Ectodermal cell (in vitro differentiated cells): Measurements from ENCODE around the gene SEMA6C.

Source experiments
- H3K27ac ChIP-seq: 2 replicates; pipeline ENCODE4 v1.7.0; 2013; ENCODE audit warnings: mild to moderate bottlenecking, low read depth, low read length; ENCODE audit not compliant: insufficient read depth, poor library complexity, severe bottlenecking
- H3K27me3 ChIP-seq: 2 replicates; pipeline ENCODE4 v1.7.0; 2013; ENCODE audit warnings: mild to moderate bottlenecking, low read length; ENCODE audit not compliant: insufficient read depth, control insufficient read depth, poor library complexity, severe bottlenecking
- H3K36me3 ChIP-seq: one replicate; pipeline ENCODE4 v1.7.0; 2013; ENCODE audit warnings: low read length; ENCODE audit not compliant: control insufficient read depth, insufficient read depth
- H3K4me1 ChIP-seq: one replicate; pipeline ENCODE4 v1.7.0; 2013; ENCODE audit warnings: low read length; ENCODE audit not compliant: control insufficient read depth, insufficient read depth
- H3K4me3 ChIP-seq: 2 replicates; pipeline ENCODE4 v1.7.0; 2013; ENCODE audit warnings: low read depth, low read length, control low read depth; ENCODE audit not compliant: insufficient read depth
- H3K9me3 ChIP-seq: 2 replicates; pipeline ENCODE4 v1.7.0; 2013; ENCODE audit warnings: mild to moderate bottlenecking, low read length, moderate library complexity; ENCODE audit not compliant: control insufficient read depth
- WGBS, 2 experiments: methylation state at CpG; one replicate each; pipeline ENCODE4 v1.1.7; 2013; ENCODE audit warnings: missing lambda C conversion rate in 2 of 2; 5-methylcytosine and 5-hydroxymethylcytosine counted together

SEMA6C gene

DNA sequence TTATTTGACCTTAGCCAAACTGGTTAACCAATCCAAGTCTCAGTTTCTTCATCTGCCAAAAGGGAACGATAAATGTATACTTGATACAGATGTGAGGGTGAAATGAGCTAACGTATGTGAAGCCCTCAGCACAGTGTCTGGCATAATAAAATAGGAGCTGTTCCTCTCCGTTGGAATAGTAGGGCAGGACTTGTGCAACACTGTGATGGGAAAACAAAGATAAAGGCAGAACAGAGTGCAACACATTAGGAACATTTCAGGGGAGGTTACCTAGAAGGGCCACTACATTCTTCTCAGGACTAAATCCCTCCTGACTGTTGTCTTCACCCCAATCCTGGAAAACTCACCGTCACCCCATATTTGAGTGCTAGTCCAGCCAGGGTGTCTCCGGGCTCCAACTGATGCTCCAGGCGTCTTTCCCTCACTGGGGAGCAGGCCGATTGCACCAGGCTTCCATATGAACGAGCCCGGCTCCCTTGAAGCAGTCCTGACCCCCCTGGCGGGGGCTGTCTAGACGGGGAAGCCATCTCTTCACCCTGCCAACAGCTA, 18.4 kb upstream of the SEMA6C start:
- Histone ChIP-seq H3K27ac (peak overlapping the region; percentile 9), H3K4me1 (peaks cover 16% of the 10 kb centered on the region), H3K9me3 (no peaks in the 10 kb centered on the region), H3K4me3 (peak overlapping the region; percentile 95), H3K36me3 (peaks cover 7% of the 10 kb centered on the region), H3K27me3 (no peaks in the 10 kb centered on the region)
- 39 to 40% methylated on average over 11 of the region's 11 CpGs for WGBS, 2 experiments

DNA sequence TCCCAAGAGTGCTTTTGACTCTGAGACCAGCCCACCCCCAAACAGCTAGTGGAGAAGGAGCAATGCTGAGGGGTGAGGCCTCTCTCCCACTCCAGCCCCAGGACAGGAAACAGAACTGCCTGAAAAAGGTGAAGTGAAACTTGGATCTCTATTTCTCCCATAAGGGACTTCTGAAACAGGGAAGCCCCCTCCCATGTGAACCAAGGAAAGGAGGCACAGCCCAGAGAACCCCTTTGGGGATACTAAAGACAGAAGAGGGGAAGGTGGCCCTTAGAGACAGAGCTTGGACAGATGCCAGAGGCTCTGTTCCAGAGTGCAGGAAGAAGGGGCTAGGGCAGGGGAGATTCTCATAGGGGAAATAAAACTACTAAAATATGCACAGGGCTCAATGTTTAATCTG, 12.9 kb upstream of the SEMA6C start:
- Histone ChIP-seq H3K4me1 (peaks cover 5% of the 10 kb centered on the region), H3K9me3 (no peaks in the 10 kb centered on the region), H3K27me3 (no peaks in the 10 kb centered on the region), H3K27ac (no peak overlapping the region), H3K36me3 (peaks cover 15% of the 10 kb centered on the region), H3K4me3 (no peak overlapping the region)

DNA sequence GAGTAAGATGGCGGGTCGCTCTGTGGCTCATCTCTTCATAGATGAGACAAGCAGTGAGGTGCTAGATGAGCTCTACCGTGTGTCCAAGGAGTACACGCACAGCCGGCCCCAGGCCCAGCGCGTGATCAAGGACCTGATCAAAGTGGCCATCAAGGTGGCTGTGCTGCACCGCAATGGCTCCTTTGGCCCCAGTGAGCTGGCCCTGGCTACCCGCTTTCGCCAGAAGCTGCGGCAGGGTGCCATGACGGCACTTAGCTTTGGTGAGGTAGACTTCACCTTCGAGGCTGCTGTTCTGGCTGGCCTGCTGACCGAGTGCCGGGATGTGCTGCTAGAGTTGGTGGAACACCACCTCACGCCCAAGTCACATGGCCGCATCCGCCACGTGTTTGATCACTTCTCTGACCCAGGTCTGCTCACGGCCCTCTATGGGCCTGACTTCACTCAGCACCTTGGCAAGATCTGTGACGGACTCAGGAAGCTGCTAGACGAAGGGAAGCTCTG, 12.4 kb upstream of the SEMA6C start:
- Histone ChIP-seq H3K27me3 (no peaks in the 10 kb centered on the region), H3K4me1 (no peaks in the 10 kb centered on the region), H3K27ac (no peak overlapping the region), H3K36me3 (peaks cover 15% of the 10 kb centered on the region), H3K9me3 (no peaks in the 10 kb centered on the region), H3K4me3 (no peak overlapping the region)
- 93 to 95% methylated on average over 22 of the region's 22 CpGs for whole genome bisulfite sequencing, 2 experiments

DNA sequence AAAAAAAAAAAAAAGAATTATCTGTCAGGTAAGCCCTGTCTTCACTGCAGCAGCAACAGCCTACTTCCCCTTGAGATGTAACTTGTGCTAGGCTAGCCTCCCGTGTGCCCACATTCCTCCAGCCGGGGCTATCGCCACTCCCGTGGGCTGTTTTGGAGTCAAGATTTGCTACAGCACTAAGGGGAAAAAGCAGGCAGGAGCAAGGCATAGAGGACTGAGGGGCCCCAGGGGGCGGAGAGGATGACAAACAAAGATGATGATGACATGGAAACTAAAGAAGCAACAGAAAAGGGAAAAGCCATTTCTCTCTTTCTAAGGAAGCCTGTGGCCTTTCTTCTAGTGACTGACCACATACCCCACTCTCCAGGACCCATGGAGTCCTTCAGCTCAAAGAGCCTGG, 11.9 kb upstream of the SEMA6C start:
- Histone ChIP-seq H3K27ac (no peak overlapping the region), H3K4me3 (no peak overlapping the region), H3K27me3 (no peaks in the 10 kb centered on the region), H3K36me3 (peaks cover 15% of the 10 kb centered on the region), H3K4me1 (no peaks in the 10 kb centered on the region), H3K9me3 (no peaks in the 10 kb centered on the region)
- 93 to 96% methylated on average over 5 of the region's 5 CpGs for WGBS, 2 experiments

DNA sequence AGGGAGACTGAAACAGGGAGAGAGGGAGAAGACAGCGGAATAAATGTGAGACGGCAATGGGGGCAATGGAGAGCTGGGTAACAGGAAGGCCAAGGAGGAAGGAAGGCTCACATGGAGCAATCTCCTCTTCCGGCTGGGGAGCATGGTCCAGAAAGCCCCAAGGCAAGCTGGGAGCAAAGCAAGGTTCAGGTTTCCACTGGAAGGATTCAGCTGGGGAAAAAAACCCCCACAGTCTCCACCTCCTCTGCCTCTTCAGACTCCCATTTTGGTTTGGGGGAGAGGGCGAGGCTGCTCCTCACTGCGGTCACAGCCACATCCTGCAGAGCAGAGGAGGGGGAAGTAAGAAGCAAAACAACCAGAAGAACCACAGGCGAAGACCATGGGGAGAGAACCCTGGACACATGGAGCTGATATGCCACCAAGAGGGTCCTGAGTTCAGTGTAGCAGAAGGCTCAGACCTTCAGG, 10.7 kb upstream of the SEMA6C start:
- Histone ChIP-seq H3K27me3 (no peaks in the 10 kb centered on the region), H3K4me3 (no peak overlapping the region), H3K9me3 (no peaks in the 10 kb centered on the region), H3K36me3 (peaks cover 15% of the 10 kb centered on the region), H3K27ac (no peak overlapping the region), H3K4me1 (no peaks in the 10 kb centered on the region)
- 92 to 93% methylated on average over 6 of the region's 6 CpGs for WGBS, 2 experiments

DNA sequence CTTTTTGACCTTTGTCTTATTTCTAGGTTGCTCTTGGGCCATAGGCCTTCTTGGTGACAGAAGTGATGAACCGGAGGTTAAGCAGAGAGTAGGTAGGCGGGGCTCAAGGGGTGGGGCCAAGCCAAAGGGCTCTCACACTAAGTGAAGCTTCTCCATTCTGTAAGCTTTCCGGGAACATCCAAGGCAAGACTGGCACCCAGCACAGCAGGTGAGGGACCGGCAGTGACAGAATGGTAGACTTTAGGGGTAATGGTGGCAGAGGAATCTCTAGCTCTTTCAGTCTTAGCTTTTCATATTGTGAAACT, 10.0 kb upstream of the SEMA6C start, which contains the start of gene TNFAIP8L2:
Gene TNFAIP8L2 (plus strand): TSS at position 135 of the 305 bp plus-strand sequence. CDS start 2,049 bp downstream, outside the sequence.
- no peak within 1 kb of the TSS for H3K27ac ChIP-seq
- 64 to 67% methylated on average over 4 of the region's 4 CpGs for WGBS, 2 experiments
- no peaks in the 10 kb centered on the region for H3K4me1 ChIP-seq
- H3K27me3 ChIP-seq = no peaks in the 10 kb centered on the region
- H3K9me3 ChIP-seq = no peaks in the 10 kb centered on the region
- H3K36me3 ChIP-seq = peaks cover 10% of the 10 kb centered on the region
- no peak within 1 kb of the TSS for H3K4me3 ChIP-seq

DNA sequence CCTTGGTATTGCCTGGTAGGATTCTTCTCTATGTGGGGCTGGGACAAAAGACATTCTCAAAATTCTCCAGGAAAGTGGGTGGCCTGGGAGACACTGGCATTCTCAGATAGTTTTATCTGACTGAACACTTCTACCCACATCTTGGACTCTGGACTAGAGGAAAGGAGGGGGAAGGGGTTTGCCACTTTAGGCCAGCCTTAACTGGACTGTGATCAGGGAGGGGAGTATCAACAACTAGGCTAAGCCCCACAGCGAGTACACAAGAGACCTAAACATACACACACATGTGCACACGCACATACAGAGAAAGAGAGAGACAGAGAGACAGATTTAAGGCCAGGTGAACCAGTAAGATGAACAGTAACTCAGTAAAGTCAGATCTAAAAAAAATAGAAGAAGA, 1.2 kb upstream of the SEMA6C start:
- 91% methylated on average over 1 of the region's 2 CpGs; no CpG with 5 or more reads in 1 of the 2 experiments for WGBS, 2 experiments
- Histone ChIP-seq H3K27ac (no peak overlapping the region), H3K4me3 (no peak overlapping the region)

DNA sequence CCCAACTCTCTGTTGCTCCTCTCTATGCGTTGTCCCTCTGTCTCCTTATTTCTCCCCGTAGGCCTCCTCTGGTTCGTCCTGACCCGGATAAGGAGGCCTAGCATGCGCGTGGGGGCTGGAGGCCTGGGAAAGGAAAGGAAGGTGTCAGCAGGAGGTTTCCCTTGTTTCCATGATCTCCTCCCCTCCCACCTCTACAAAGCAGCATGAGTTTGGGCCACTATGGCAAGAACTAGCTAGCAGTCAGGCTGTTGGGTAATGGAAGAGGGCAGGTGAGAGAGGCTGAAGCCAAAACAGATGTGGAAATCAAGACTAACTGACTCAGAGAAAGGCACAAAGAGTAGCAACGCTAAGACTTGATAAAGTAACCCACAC, 687 bp upstream of the SEMA6C start:
- H3K4me1 ChIP-seq = peaks cover 14% of the 10 kb centered on the region
- 4 to 7% methylated on average over 6 to 7 of the region's 7 CpGs for WGBS, 2 experiments

More for the DNA sequence above, 1.2 kb upstream of the SEMA6C start:
- Histone ChIP-seq H3K36me3 (no peaks in the 10 kb centered on the region), H3K27me3 (peaks cover 23% of the 10 kb centered on the region), H3K4me1 (peaks cover 14% of the 10 kb centered on the region), H3K9me3 (no peaks in the 10 kb centered on the region)

DNA sequence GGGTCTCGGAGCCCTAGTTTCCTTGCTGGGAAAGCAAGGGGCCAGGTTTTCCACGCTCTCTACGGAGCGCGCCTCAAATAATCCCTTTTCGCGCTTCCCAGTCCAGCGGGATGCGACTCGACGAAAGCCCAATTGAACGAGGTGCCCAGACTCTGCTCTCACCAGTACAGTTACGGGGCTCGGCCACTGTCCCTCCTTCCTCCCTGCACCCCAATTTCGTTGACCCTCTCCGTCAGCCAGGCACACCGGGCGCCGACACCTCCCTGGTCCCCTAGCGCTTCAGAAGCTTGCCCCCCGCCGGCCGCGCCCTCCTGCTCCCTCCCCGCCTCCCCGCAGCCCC, 389 bp downstream of the SEMA6C start:
- Histone ChIP-seq H3K9me3 (no peaks in the 10 kb centered on the region), H3K27ac (no peak overlapping the region)
- WGBS, 2 experiments = 1% methylated on average over 26 of the region's 26 CpGs

More for the DNA sequence above, 687 bp upstream of the SEMA6C start:
- Histone ChIP-seq H3K27ac (no peak overlapping the region), H3K4me3 (peak overlapping the region; percentile 88), H3K36me3 (no peaks in the 10 kb centered on the region), H3K9me3 (no peaks in the 10 kb centered on the region), H3K27me3 (peaks cover 23% of the 10 kb centered on the region)

DNA sequence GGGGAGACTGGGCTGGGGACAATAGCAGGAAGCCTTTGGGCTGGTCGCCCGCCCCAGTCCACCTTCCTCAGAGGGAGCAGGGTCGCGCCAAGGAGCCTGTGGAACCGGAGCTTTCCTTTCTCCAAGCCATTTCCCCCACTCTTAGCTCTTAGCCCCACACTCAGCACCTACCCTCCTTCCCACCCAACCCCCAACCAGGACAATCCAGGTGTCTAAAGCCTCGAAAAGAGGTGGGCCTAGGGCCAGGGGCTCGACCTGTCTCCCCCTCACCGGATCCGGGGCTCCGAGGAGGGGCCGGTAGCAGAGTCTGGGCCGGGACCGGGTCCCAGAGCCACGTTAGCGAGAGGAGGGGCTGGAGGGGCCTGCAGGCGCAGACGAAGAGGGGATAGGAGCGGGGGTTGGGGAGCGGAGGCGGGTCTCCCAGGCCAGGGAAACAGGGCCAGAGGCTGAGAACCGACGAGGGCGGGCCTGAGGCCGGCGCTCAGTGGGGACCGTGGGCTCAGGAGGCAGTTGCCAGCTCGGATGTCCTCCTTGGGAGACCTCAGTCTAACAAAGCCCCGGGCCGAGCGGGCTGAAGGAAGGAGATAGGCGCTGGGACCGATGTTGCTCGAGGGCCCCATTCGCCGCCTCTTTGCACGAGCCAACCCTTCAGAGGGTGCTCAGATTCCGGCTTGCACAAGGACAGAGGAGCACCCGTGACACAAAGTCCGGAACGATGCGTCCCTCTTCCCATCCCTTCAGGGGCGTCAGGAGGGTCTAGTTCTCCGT, 943 bp downstream of the SEMA6C start:
- Histone ChIP-seq H3K27me3 (peaks cover 23% of the 10 kb centered on the region), H3K4me1 (peaks cover 14% of the 10 kb centered on the region), H3K36me3 (no peaks in the 10 kb centered on the region), H3K9me3 (no peaks in the 10 kb centered on the region), H3K4me3 (peak overlapping the region; percentile 88), H3K27ac (no peak overlapping the region)
- WGBS, 2 experiments = 7% methylated on average over 43 of the region's 43 CpGs

More for the DNA sequence above, 389 bp downstream of the SEMA6C start:
- H3K36me3 ChIP-seq = no peaks in the 10 kb centered on the region
- peaks cover 23% of the 10 kb centered on the region for H3K27me3 ChIP-seq
- H3K4me1 ChIP-seq = peaks cover 14% of the 10 kb centered on the region
- peak overlapping the region; percentile 88 for H3K4me3 ChIP-seq
